Left forelimb (tissue), 1 donor: ENCODE results near the gene LGALS13.
"Not testable (repeated sequence)": the region's sequence is repeated elsewhere in the genome, so short reads cannot be mapped to it uniquely, and the experiment has no call there.

Source experiments
- DNase-seq: peaks from one replicate; pipeline ENCODE4 v3.0.0-alpha.2; 2018; ENCODE audit warnings: low spot score

The LGALS13 gene

DNA sequence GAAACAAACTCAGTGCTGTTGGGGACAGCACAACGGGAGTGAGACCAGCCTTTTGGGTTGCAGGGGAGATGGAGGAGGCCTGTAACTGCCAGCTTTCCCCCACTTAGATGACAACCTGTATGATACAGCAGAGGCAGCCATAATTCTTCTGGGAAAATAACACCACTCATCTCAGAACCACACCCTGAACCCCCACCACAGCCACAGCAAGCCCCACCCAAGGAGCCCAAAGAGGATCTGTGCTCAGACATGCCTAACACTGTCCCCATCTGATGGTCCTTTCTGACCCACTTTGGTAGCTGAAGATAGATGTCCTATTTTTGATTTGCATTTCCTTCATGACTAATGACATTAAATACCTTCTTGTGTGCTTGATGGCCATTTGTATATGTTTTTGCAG, 15.4 kb downstream of the LGALS13 start:
- DNase-seq = no peak

DNA sequence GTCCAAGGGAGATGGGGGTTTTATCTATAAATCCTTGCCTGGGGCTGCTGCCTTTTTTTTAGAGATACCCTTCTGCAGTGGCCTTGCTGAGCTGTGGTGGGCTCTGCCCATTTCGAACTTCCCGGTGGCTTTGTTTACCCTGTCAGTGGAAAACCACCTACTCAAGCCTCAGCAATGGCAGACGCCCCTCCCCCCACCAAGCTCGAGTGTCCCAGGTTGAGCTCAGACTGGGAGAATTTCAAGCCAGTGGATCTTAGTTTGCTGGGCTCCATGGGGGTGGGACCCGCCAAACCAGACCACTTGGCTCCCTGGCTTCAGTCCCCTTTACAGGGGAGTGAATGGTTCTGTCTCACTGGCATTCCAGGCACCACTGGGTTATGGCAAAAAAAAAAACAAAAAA, 21.6 kb downstream of the LGALS13 start:
- DNase-seq = no peak

DNA sequence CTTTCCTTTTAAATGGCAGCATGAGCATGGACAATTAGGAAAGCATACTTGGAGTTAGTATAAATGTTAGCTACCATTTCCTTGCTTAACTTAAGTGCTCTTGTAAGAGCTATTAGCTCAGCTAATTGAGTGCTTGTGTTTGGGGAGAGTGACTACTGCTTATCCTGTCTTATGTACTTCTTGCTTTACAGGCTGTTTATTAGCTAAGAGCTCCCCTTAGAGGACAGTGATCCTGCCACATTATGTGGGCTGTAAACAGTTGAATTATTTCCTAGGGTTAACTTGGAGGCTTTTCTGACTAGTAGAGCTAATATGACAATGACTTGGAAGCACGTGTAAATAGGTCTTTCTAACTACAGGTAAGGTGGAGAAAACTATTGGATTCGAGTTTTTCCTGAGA, 25.3 kb downstream of the LGALS13 start:
- not testable (repeated sequence) for DNase-seq

DNA sequence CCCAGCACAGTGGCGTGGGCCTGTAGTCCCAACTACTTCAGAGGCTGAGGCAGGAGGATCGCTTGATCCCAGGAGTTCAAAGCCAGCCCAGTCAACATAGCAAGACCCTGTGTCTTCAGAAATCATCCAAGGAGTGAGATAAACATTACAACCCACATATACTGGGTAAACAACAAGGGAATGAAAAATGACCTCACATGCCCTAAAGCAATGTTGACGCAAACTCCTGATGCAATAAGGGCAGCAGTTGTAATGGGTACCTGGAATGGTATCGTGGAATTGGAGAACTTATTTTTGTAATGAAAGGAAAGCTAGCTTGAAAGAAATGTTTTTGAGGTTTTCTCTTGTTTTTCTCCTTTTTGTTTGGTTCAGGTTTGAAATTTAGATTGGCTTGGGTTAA, 28.9 kb downstream of the LGALS13 start:
- DNase-seq = no peak

DNA sequence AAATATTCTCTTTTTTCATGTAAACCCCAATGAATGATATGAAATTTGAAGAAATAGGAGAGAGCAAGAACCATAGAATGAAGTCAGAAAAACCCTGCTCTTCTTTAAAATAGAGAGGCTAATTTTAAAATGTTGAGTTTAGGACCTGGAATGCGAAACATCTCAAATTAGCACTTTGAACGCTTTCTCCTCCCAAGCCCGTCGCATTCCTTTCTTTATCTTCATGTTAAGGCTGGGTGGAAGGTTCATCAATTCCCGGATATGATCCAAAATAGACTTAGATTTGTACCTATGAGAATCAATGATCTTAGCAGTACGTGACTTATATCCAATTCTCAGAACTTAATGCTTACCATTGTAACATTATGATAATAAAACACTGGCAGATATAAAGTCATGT, 29.3 kb downstream of the LGALS13 start:
- no peak for DNase-seq

DNA sequence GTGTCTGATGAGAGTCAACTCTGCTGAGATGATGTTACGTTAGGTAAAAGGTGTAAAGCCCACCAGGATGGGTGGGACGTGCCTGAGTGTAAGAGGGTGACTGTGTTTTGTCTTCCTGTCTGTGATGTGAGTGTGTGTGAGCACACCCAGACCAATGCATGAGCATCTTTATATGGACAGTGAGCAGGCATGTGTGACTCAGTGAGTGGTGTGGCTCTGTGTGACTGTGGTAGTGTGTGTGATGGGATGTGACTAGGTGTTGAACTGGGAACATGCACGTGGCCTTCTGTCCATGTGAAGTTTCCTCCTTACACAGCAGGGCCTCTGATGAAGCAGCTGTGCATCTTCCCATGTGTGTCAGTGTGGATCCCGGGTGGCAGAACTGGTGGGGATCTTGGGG, 35.6 kb downstream of the LGALS13 start:
- DNase-seq = no peak

DNA sequence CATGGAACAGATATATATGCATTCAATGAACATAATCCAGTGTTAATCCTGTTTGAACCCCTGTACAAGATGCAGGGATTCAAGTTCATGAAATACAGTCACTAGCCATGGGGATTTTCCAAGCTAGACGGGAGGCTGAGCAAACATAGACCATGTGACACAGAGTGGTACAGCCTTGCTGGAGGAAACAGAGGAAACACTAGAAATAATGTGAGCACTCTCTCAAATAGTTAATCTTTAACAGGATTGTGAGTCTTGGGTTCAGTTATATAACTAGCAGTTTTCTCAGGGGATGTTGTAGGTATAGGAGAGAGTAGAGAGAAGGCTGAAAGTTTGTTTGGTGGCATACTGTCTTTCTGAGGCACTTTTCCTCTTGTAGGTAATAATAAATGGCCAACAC, 39.4 kb downstream of the LGALS13 start:
- no peak for DNase-seq

DNA sequence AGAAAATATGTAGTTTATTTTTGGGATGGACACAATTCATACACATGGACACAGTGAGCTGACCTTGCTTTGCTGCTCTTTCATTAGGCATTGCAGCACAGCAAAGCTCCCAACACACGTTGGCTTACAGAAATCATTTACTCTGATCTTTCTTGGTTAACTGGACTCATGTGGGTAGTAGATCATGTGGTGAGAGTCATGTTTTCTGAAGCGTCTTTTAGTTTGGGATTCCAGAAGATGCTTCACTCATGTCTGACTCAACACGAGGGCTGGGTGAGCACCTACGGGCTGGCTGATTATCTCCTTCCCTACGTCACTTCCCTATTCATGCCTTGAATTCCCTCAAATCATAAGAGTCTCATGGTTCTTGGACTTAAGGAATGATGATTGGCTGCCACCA, 41.3 kb downstream of the LGALS13 start:
- DNase-seq = no peak

DNA sequence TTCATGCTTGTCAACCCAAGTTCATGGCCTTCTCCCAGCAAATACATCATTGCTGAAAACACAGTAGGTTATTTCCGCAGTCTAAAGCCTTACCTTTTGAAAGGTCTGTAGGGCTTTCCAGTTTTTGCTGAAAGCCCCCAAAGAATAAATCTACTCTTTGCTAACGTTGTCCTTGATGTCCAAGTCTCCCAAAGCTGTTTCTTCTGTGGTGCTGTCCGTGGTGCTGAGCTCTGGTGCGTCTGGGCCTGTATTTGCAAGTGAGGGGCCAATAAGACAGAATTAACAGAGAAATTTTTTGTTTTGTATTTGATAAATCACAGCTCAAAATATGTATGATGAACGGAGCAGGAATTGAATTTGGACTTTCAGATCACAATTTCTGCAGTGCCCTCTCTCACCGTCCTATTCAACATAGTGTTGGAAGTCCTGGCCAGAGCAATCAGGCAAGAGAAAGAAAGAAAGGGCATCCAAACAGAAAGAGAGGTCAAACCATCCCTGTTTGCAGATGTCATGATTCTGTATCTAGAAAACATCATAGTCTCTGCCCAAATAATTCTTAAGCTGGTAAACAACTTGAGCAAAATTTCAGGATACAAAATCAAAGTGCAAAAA, 43.6 kb downstream of the LGALS13 start:
- DNase-seq = no peak

DNA sequence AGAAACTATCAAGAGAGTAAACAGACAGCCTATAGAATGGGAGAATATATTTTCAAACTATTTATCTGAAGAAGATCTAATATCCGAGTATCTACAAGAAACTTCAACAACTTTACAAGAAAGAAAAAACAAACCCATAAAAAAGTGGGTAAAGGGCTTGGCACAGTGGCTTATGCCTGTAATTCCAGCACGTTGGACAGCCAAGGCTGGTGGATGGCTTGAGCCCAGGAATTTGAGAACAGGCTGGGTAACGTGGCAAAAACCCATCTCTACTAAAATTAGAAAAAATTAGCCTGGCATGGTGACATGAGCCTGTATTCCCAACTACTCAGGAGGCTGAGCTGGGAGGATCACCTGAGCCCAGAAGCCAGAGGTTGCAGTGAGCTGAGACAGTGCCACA, 45.6 kb downstream of the LGALS13 start:
- DNase-seq = no peak

DNA sequence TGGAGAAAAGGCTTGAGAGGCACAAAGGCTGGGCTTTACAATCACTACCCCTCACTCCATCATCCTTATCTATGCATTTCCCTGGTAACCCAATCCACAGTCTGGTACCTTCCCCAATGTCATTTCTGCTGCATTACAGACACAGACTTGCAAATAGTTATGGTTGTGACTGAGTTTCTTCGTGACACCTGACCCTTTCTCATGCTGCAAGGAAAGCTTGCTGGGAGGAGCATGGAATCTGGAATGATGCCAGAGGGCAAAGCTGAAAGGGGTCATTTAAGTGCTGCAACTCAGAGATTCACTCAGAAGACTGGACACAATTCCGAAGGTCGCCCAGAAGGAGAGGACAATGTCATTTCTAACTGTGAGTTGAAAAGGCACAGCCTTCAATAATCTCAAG, 53.3 kb downstream of the LGALS13 start, which contains the start of gene LGALS16:
Gene LGALS16 (plus strand): TSS at position 301 of the 400 bp plus-strand sequence. CDS start 49 bp downstream, at position 350.
- no peak for DNase-seq
